Measurements from ENCODE around the gene ETV5. TPM values are rescaled to one million over a fixed set of nuclear protein-coding genes. Genes with fewer than 3 reads are reported as not detected.
"Not testable (repeated sequence)": the region's sequence is repeated elsewhere in the genome, so short reads cannot be mapped to it uniquely, and the experiment has no call there.

The ETV5 gene
- total RNA-seq, 3 donors from 2014 or later: 9.1 to 19.0 (median 16.1) TPM

- no peaks in the 10 kb centered on the region for H3K36me3 ChIP-seq
- H3K9me3 ChIP-seq: peaks cover 5% of the 10 kb centered on the region in 2 donors
- no peaks in the 10 kb centered on the region for H3K4me1 ChIP-seq
- no peak for DNase-seq (ENCODE audit: low spot score in 2 of 2)
- no peak overlapping the region for H3K27ac ChIP-seq
- no peak for TF ChIP-seq CTCF (IDR thresholded peaks at IDR 0.05)
- TF ChIP-seq POLR2A (IDR thresholded peaks at IDR 0.05): no peak
- TF ChIP-seq POLR2AphosphoS5 (IDR thresholded peaks at IDR 0.05): no peak
- H3K4me3 ChIP-seq: no peak overlapping the region
- intact Hi-C loops (cut with DNase I; ENCODE audit: low total_unique reads): no loop called here
- H3K27me3 ChIP-seq: no peaks in the 10 kb centered on the region
Measured at GRCh38 chr3:186042036-186042435, 66.9 kb downstream of the ETV5 start.

- Histone ChIP-seq H3K27ac (no peak overlapping the region), H3K4me1 (no peaks in the 10 kb centered on the region), H3K36me3 (no peaks in the 10 kb centered on the region), H3K27me3 (no peaks in the 10 kb centered on the region), H3K4me3 (no peak overlapping the region), H3K9me3 (peaks cover 5% of the 10 kb centered on the region in 2 donors)
- TF ChIP-seq CTCF (IDR thresholded peaks at IDR 0.05) (no peak), POLR2AphosphoS5 (IDR thresholded peaks at IDR 0.05) (no peak), POLR2A (IDR thresholded peaks at IDR 0.05) (no peak)
- intact Hi-C loops (cut with DNase I; ENCODE audit: low total_unique reads): no loop called here
- DNase-seq (ENCODE audit: low spot score in 2 of 2): no peak
Measured at GRCh38 chr3:186038360-186038759, 70.5 kb downstream of the ETV5 start.

GRCh38 chr3:186035277-186035676 lies 73.6 kb downstream of the ETV5 start:
- Histone ChIP-seq H3K36me3 (no peaks in the 10 kb centered on the region), H3K9me3 (peaks cover 5% of the 10 kb centered on the region in 2 donors), H3K4me1 (no peaks in the 10 kb centered on the region), H3K27ac (no peak overlapping the region), H3K4me3 (no peak overlapping the region), H3K27me3 (no peaks in the 10 kb centered on the region)
- no peak for DNase-seq (ENCODE audit: low spot score in 2 of 2)
- TF ChIP-seq POLR2A (IDR thresholded peaks at IDR 0.05): no peak
- no peak for TF ChIP-seq POLR2AphosphoS5 (IDR thresholded peaks at IDR 0.05)
- no peak for TF ChIP-seq CTCF (IDR thresholded peaks at IDR 0.05)
- intact Hi-C loops (cut with DNase I; ENCODE audit: low total_unique reads): no loop called here

- Histone ChIP-seq H3K9me3 (no peaks in the 10 kb centered on the region), H3K36me3 (no peaks in the 10 kb centered on the region), H3K4me3 (no peak overlapping the region), H3K4me1 (no peaks in the 10 kb centered on the region), H3K27ac (no peak overlapping the region), H3K27me3 (no peaks in the 10 kb centered on the region)
- DNase-seq (ENCODE audit: low spot score in 2 of 2): no peak
- intact Hi-C loops (cut with DNase I; ENCODE audit: low total_unique reads): loop anchor here (5.0 kb wide), 1 partner anchor 335 kb away; no protein-coding TSS in a partner anchor
- TF ChIP-seq CTCF (IDR thresholded peaks at IDR 0.05) (no peak), POLR2AphosphoS5 (IDR thresholded peaks at IDR 0.05) (no peak), POLR2A (IDR thresholded peaks at IDR 0.05) (no peak)
Measured at GRCh38 chr3:186032321-186032720, 76.6 kb downstream of the ETV5 start.

- DNase-seq (ENCODE audit: low spot score in 2 of 2); intact Hi-C loops (cut with DNase I; ENCODE audit: low total_unique reads): not testable (repeated sequence)
Measured at GRCh38 chr3:186025993-186026392, 82.9 kb downstream of the ETV5 start.

GRCh38 chr3:186025161-186025560 lies 83.7 kb downstream of the ETV5 start:
- H3K4me3 ChIP-seq: no peak overlapping the region
- intact Hi-C loops (cut with DNase I; ENCODE audit: low total_unique reads): no loop called here
- no peaks in the 10 kb centered on the region for H3K36me3 ChIP-seq
- H3K27ac ChIP-seq: no peak overlapping the region
- H3K9me3 ChIP-seq: no peaks in the 10 kb centered on the region
- H3K4me1 ChIP-seq: no peaks in the 10 kb centered on the region
- no peaks in the 10 kb centered on the region for H3K27me3 ChIP-seq
- TF ChIP-seq POLR2A (IDR thresholded peaks at IDR 0.05) (no peak), CTCF (IDR thresholded peaks at IDR 0.05) (no peak)
- no peak for DNase-seq (ENCODE audit: low spot score in 2 of 2)

More at GRCh38 chr3:186025993-186026392, 82.9 kb downstream of the ETV5 start:
- not testable (repeated sequence) for H3K4me1 ChIP-seq, H3K27me3 ChIP-seq, H3K4me3 ChIP-seq, H3K36me3 ChIP-seq, H3K27ac ChIP-seq, H3K9me3 ChIP-seq
